HG02852 (cell line): ENCODE data around the gene MAD1L1.
"Not testable (repeated sequence)": the region's sequence is repeated elsewhere in the genome, so short reads cannot be mapped to it uniquely, and the experiment has no call there.

Experiments
- ATAC-seq: cut with Tn5 transposase; IDR thresholded peaks from one replicate; pipeline ENCODE4 v1.9.1; 2021; ENCODE audit warnings: mild to moderate bottlenecking, moderate library complexity; ENCODE audit not compliant: unreplicated experiment

Gene MAD1L1

GRCh38 chr7:2180081-2180480 is 52.7 kb downstream of the MAD1L1 start:
- ATAC-seq = no peak

- no peak for ATAC-seq
These were observed 57.2 kb downstream of the MAD1L1 start for GRCh38 chr7:2175514-2175913.

DNA sequence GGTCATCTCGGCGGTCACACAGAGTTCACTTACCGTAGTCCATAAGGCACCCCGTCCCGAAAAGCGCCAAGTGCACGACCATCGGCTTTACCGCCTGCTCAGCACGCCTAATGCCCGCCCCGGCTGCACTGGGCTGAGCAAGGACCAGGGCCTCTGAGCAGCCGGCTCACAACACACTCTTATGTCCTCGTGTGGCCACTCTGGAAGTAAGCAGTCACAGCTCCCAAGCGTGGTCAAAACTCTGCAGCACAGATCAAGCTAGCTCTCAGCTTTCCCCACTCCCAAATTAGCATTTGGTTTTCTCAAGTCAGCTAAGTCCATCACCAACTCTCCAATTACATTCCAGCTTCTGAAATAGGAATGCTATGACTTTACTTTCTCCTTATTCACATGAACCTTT is 57.7 kb downstream of the MAD1L1 start:
- ATAC-seq = no peak

GRCh38 chr7:2173189-2173827 is 59.4 kb downstream of the MAD1L1 start:
- no peak for ATAC-seq

- ATAC-seq = no peak
These were observed 60.2 kb downstream of the MAD1L1 start for GRCh38 chr7:2172311-2173188.

- no peak for ATAC-seq
These were observed 60.9 kb downstream of the MAD1L1 start for GRCh38 chr7:2171855-2172254.

DNA sequence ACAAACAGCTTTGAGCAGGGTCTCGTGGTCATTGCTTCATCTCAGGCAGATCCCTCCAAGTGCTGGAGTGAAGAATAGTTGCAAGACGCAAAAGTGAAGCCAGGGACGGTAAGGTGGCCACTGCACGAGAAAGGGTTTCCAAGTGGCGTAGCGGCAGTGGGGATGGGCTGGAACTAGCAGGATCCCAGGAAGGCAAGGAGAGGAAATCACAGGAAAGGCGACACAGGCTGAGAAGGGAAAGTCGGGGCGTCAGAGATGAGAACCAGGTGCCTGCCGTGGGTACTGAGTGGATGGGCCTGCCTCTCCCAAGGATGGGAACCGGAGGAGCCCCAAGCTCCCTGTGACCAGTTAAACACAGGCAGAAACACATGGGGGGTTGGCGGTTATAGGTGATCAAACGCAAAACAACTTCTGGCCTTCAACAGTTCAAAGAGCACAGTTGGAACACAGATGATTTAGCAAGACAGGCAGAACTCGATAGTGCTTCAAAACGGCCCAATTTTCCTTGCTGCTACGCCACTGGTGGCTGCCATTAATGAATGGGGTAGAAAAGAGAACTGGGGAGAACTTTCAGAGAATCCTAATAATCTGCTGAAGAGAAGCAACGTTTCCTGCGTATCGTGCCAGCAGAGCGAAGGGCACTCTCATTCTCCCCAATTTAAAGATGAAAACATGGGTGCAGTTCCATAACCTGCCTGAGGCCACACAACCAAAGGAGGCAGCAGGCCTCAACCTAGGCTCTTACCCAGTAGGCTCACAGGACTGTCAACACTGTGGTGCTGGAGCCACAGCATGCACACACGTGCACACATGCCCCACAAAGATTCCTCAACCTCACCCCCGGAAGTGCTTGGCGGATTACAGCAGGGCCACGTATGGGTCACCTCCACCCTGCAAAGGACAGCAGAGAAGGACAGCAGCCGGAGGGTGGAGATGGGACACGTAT is 61.9 kb downstream of the MAD1L1 start:
- ATAC-seq = no peak

DNA sequence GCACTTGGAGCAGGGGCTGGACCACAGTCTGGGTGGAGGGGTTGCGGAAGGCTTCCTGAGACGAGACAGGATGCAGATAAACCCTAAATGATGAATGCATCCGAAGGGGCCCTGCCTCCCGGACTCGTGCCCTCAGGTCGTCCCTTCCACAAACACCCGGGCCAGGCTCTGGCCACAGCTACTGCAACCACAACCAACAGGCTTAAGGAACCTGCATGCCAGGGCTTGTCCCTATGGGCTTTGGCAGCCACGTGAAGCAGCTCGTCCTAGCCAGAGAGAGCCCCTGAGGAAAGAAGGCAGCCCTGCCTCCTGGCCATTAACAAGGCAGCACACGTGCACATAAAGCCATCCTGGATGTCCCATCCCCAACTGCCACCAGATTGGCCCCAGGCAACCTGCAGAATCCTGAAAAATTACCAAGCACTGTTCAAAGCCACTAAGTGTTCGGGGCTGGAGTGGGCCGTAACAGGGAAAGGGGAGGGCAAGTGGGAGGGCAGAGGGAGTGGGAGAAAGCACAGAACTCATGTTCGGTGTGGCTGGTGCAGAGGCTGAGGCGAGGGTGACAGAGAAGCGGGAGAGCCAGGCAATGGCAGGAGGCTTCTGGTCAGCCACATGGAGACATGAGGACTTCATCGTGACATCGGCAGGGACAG is 62.7 kb downstream of the MAD1L1 start:
- ATAC-seq = no peak

DNA sequence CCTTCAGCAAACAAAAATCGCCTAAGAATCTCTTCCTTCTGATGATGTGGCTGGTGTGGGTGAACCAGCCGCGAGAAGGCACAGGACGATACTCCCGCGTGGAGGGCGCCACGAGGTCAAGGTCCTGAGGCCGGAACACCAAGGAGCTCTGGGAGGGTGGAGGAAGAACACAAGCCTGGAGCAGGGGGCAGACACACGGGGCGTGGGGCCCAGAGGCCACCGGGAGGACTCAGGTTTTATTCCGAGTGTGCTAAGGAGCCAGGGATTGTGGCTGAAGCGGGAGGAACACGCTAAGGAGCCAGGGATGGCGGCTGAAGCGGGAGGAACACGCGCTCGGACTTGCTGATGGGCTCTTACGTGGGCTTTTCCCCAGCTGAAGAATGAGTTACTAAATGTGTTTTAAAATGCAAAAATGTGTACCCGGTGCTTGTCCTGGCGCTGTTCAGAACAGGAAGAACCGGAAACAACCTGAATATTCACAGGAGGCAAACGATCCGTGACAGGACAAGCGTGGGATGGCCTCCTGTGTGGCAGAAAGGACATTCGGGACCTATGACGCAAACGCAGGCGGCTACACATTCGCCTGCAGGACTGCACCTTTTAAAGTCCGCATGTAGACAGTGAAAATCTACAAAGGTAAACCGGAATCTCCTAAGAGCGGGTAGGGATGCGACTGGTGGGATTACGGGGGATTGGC is 64.0 kb downstream of the MAD1L1 start:
- no peak for ATAC-seq

GRCh38 chr7:2166625-2167280 is 66.0 kb downstream of the MAD1L1 start:
- no peak for ATAC-seq

DNA sequence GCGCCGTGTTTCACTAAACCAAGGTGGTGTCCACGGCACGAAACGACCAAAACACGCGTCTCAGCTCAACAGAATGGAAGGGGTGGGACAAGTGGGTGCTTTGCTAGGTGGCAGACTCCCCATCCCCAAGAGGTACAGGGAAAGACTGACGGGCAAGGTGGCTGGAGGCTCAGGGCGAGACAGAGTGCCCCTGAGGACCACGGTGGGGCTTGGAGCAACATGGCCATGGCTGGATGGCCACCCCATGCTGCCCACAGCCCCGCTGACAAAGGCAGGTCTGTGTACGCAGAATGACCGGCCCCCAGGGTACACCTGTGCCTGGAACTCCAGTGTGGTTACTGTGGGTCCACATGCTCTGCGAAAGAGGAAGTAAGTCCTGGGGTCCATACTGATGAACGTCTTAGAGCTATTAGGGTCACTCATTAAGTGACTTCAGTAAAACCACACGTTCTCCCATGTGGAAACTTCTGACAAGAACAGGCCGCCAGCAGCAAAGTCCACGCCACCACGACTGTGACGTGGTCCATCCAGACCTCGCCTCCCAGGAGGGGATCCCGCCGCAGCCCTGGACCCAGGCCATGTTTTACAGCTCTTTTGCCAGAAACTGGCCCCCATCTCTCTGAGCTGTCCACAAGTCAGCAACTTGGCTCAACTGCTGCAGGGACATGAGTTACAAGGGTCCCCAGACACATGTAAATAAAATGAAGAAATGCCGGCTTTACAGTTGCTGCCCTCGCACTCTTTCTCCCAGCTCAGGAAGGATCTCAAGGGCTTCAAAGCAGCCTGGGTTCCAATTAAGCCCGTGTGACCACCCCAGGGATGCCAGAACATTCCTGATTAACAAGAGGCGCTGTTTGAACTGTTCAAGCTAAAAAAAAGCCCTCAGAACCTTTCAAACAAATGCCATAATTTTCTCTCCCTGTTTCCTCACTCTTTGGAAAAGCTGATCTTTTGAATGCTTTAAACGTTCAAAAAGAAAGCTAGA is 66.8 kb downstream of the MAD1L1 start:
- peak; percentile 86 for ATAC-seq

DNA sequence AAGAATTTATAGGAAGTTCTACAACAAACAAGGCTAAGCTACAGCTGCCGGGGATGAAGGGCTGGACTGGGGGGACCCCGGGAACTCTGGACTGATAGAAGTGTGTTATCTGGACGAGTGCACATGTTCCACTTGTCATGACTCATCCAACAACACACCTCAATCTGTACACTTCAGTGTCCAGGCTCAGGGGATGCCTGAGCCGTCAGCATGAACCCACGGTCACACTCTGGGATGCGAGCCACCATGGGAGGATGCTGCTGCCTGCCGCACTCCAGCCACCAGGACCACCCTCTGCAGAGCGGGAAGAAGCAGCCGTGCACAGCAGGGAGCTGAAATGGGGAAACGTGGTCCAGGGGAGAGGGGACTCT is 67.5 kb downstream of the MAD1L1 start:
- no peak for ATAC-seq

DNA sequence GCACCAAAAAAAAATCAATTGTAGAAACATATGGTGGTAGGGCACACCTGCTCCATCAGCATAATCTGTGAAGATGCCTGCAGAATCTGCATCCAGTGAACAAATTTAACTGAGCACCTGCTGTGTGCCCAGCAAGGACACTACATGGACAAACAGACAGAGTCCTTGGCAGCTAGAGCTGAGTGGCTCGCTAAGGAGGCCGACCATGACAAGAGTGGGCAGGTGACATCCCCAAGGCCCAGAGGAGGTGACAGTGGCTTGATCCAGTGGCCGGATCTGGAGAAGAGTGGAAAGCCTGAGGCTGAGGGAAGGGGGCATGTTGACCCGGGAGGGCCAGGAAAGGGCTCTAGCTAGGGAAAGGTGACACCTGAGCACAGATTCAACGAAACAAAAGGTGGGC is 68.1 kb downstream of the MAD1L1 start:
- ATAC-seq = no peak

DNA sequence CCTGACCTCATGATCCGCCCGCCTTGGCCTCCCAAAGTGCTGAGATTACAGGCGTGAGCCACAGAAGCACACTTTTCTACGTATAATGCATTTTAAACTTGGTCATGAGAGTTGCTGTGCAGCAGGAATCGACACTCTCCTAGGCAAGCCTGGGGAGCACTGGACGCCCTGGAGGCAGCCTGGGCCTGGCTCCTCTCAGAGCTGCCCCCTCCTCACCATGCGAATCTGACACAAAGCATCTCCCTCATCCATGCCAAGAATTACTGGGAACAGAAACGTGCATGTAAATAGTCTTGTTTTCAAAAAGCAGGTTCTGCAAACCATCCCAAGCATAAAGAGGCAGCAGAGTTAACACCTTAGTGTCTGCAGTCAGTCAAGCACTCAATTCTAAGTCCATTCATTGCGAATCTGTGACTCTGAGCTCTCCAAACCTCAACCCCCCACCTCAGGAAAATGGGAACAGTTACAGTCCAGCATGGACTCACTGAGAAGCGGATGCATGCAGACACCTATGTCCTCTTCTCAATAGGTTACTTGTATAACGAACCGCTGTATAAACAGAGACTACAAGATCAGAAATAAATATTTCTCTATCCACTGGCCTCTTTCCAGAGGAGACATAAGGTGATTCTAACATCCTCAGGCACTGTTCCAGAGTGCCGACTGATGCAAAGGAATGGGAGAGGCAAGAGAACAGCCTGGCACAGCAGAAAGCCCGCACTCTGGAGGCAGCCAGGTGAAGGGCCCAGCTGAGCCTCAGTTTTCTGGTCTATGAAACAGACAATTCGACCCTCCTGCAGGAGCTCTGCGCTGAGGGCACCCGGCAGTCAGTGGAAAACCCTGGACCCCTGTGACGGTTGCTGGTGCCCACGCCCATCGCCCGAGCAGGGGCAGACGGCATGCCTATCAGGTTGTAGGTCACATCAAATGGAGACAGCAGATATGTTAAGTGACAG is 68.9 kb downstream of the MAD1L1 start:
- no peak for ATAC-seq

GRCh38 chr7:2162959-2163358 is 69.8 kb downstream of the MAD1L1 start:
- ATAC-seq = no peak

- not testable (repeated sequence) for ATAC-seq
These were observed 70.5 kb downstream of the MAD1L1 start for GRCh38 chr7:2162004-2162902.

- ATAC-seq = no peak
These were observed 73.6 kb downstream of the MAD1L1 start for GRCh38 chr7:2159176-2159520.
